Measurements from ENCODE around the gene DYRK1B.
A peak's percentile ranks its signal among the peaks of the same experiment; 100 is the strongest.
"Not testable (repeated sequence)": the region's sequence is repeated elsewhere in the genome, so short reads cannot be mapped to it uniquely, and the experiment has no call there.

Gene DYRK1B

DNA sequence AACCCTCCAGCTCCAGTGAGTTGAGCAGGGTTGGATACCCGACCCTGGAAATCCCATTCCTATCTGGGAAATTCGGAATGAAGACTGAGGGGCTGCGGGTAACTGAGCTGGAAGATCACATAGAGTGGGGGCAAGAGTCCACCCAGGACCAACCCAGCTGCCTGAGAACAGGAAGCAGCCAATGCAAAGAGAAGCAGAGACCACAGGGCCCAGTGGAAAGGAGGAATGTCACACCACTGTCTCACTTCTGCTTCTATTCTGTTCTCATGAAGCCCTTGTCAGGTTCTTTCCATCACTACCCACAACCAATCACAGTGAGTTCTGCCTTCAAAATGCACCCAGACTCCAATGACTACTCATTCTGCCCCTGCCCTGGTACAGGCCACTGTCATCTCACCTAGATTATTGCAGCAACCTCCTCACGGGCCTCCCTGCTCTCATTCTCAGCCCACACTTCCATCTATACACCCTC is 15.3 kb downstream of the DYRK1B start:
- DNase-seq (ENCODE audit: low spot score), result peak; percentile 83

DNA sequence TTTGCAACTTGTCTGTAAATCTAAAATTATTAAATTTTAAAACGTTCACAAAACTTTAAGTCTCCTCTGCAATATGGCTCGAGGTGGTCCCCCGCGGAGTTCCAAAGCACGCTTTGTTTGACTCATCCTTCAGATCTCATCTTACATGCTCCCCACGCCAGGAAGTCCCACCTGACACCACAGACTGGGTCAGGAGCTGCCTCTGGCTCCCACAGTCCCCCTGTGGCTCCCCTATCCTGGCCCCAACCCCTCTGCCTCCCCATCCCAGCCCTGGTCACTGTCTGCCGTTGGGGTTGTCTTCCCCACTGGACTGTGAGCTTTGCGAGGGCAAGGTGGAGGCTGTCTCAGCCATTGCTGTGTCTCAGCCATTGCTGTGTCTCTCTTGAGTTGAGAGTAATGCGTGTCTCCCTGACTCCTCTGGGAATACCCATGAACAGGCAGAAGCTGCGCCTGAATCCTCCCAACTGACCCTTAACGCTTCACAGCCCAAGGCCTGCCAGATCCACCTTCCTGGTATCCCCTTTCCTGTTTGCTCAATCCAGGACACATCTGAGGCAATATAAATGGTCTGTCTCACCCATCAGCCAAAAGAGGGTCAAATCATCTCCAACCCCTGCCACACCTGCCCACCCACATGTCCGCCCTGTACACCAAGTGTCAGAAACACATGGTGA is 15.9 kb downstream of the DYRK1B start:
- in situ Hi-C loops (cut with MboI; ENCODE audit: low sequenced_read_pairs, unreplicated experiment), result no loop called here
- TF ChIP-seq, protein P1, sequence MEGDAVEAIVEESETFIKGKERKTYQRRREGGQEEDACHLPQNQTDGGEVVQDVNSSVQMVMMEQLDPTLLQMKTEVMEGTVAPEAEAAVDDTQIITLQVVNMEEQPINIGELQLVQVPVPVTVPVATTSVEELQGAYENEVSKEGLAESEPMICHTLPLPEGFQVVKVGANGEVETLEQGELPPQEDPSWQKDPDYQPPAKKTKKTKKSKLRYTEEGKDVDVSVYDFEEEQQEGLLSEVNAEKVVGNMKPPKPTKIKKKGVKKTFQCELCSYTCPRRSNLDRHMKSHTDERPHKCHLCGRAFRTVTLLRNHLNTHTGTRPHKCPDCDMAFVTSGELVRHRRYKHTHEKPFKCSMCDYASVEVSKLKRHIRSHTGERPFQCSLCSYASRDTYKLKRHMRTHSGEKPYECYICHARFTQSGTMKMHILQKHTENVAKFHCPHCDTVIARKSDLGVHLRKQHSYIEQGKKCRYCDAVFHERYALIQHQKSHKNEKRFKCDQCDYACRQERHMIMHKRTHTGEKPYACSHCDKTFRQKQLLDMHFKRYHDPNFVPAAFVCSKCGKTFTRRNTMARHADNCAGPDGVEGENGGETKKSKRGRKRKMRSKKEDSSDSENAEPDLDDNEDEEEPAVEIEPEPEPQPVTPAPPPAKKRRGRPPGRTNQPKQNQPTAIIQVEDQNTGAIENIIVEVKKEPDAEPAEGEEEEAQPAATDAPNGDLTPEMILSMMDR (IDR thresholded peaks at IDR 0.05; ENCODE audit: borderline replicate concordance, control extremely low read depth, extremely low read depth, insufficient read depth, missing control alignments), result no peak
- DNase-seq (ENCODE audit: low spot score), result no peak

More for the DNA sequence above, 15.3 kb downstream of the DYRK1B start:
- TF ChIP-seq, protein P1 (IDR thresholded peaks at IDR 0.05; ENCODE audit: borderline replicate concordance, control extremely low read depth, extremely low read depth, insufficient read depth, missing control alignments), result no peak
- in situ Hi-C loops (cut with MboI; ENCODE audit: low sequenced_read_pairs, unreplicated experiment), result no loop called here

DNA sequence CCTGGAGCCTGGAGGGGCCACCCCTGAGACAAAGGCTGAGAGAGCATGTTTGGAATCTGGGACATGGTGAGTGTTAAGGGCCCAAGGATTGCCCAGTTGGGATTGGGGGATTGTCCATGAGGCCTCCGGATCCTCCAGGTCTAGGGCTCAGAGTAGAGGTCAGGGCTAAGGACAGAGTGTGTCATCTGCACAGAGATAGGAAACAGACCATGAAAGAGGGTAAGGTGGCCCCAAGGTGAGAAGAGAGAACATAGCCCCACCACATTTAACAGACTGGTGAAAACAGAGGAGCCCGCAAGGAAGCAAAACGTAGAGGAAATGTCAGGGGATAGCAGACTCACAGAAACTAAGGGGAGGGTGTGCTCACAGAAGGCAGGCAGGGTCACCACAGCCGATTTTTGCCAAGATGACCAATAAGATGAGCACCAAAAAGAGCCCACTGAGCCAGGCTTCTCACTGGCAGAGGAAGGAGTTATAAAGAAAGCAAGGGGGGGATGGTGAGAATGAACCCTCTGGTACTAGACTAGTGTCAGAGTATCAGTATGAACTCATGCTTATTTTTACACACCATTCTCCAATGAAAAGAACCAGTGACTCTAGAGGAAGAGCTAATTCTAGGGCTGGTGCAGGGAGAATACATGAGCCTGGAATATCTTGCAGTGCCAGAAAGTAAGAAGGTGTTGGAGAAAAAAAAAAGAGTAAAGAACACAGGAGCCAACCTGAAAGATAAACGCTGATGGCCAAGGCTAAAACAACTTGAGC is 17.5 kb downstream of the DYRK1B start:
- DNase-seq (ENCODE audit: low spot score), result no peak
- in situ Hi-C loops (cut with MboI; ENCODE audit: low sequenced_read_pairs, unreplicated experiment), result no loop called here
- TF ChIP-seq, protein P1 (IDR thresholded peaks at IDR 0.05; ENCODE audit: borderline replicate concordance, control extremely low read depth, extremely low read depth, insufficient read depth, missing control alignments), result no peak

DNA sequence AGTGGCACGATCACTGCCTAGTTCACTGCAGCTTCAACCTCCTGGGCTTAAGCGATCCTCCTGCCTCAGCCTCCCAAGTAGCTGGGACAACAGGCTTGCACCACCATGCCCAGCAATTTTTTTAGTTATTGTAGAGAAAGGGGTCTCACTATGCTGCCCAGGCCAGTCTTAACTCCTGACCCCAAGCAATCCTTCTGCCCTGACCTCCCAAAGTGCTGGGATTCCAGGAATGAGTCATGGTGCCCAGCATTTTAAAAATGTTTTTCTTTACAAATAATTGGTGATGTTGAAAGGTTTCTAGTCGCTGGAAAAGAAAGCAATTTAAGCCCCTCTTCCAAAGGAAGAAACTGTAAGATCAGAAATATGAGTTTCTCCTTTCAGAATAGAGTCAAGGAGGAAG is 19.4 kb downstream of the DYRK1B start:
- DNase-seq (ENCODE audit: low spot score), result no peak
- in situ Hi-C loops (cut with MboI; ENCODE audit: low sequenced_read_pairs, unreplicated experiment), result no loop called here
- TF ChIP-seq, protein P1 (IDR thresholded peaks at IDR 0.05; ENCODE audit: borderline replicate concordance, control extremely low read depth, extremely low read depth, insufficient read depth, missing control alignments), result no peak

DNA sequence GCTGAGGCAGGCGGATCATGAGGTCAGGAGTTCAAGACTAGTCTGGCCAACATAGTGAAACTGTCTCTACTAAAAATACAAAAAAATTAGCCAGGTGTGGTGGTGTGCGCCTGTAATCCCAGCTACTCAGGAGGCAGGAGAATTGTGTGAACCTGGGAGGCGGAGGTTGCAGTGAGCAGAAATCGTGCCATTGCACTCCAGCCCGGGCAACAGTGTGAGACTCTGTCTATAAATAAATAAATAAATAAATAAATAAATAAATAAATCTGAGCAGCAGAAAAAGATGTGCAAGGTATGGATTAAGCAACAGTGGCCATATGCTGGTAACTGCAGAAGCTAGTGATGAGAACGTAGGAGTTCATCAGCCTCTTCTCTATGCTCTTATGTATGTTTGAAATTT is 19.9 kb downstream of the DYRK1B start:
- DNase-seq (ENCODE audit: low spot score); in situ Hi-C loops (cut with MboI; ENCODE audit: low sequenced_read_pairs, unreplicated experiment): not testable (repeated sequence)

DNA sequence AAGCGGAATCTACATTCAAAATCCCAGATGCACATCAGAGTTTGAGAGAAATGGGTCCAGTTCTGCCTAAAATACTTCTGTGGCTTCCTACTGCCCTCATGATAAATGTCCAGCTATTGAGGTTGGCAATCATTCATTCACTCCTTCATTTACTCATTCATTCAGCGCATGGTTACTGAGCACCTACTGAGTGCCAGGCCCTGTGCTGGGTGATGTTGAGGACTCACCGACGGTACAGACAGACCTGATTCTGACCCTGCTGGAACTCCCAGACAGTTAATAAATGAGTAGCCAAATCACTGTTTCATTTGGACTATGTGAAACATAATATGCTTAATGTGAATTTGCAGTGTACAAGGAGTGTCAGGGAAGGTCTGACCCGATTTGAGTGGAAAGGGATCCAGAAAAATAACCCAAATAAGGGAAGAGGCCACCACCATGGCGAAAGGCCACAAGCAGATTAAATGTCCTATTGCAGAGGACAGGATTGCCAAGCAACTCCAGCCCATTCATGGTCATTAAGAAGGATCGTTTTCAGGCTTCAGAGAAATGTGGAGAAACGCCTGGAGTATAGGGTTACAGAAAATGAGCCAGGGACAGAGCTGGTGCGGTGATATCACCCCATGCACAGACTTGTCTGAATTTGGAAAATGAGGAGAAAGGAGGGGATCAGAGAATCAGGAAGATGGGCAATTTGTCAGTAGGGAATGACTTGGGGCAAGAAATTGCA is 20.5 kb downstream of the DYRK1B start:
- in situ Hi-C loops (cut with MboI; ENCODE audit: low sequenced_read_pairs, unreplicated experiment), result no loop called here
- TF ChIP-seq, protein P1 (IDR thresholded peaks at IDR 0.05; ENCODE audit: borderline replicate concordance, control extremely low read depth, extremely low read depth, insufficient read depth, missing control alignments), result no peak
- DNase-seq (ENCODE audit: low spot score), result no peak
